GM18870 (cell line): ENCODE results near the gene ZNF117.
"Not testable (repeated sequence)": the region's sequence is repeated elsewhere in the genome, so short reads cannot be mapped to it uniquely, and the experiment has no call there.

Experiments
- ATAC-seq: cut with Tn5 transposase; IDR thresholded peaks from one replicate; pipeline ENCODE4 v1.9.1; 2021; ENCODE audit warnings: moderate library complexity; ENCODE audit not compliant: unreplicated experiment

The ZNF117 gene

DNA sequence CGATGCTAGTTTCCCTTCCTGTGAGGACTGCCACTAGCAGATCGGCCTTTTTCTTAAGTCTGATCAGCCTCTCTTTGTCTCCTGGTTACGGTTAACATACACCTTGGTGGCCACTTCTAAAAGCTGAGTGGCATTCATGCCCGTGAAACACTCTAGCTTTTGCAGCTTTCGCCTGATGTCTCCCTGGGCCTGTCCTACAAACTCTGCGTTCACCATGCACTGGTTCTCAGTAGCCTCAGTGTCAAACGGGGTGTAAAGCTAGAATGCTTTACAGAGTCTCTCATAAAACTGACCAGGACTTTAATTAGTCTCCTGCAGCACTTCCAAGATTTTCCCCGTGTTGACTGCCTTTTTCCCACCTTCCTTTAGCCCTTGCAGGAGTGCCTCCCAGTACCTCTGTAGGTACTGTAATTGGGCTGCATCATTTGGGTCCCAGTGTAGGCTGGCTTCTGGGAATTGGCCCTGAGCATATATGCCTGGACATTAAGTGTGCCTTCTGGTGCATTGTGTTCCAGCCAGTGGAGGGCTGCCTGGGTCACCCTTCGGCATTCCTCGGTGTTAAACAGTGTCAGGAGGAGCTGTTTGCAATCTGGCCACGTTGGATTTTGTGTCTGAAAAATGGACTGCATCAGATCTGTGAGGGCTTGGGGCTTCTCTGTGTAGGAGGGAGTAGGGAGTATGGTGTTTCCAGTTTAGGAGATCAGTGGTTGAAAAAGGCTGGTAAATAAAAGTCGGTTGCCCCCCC is 6.5 kb upstream of the ZNF117 start:
- no peak for ATAC-seq

DNA sequence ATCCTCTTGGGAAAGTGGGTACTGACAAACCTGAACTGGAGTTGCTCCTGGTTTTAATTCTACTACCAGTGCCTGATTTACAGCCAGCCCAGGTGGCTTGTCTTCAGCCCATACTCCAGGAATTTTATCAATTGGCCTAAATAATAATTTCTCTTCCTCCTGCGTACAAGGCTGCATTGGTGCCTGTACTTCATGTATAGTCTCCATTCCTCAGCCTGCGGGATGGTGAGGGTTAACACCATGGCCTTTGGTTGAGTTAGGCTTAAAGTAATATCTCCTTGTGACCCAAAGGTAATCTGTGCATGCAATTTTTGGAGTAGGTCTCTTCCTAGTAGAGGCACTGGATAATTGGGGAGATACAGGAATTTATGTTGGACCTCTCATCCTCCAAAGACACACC is 5.5 kb upstream of the ZNF117 start:
- no peak for ATAC-seq

DNA sequence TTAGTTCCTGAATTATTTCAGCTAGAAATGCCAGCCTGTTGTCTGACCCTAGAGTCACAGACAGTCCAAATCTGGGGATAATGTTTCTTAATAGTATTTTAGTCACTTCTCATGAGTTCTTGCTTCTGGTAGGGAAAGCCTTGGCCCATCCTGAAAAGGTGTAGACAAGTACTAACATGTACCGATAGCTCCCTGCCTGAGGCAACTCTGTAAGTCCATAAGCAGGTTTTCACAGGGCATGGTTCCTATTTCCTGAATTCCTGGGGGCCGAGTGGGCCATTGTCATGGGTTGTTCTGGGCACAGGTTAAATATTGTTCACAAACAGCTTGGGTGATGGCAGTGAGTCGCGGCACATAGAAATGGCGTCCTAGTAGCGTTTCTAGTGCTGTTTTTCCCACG is 3.1 kb upstream of the ZNF117 start:
- ATAC-seq, result no peak

DNA sequence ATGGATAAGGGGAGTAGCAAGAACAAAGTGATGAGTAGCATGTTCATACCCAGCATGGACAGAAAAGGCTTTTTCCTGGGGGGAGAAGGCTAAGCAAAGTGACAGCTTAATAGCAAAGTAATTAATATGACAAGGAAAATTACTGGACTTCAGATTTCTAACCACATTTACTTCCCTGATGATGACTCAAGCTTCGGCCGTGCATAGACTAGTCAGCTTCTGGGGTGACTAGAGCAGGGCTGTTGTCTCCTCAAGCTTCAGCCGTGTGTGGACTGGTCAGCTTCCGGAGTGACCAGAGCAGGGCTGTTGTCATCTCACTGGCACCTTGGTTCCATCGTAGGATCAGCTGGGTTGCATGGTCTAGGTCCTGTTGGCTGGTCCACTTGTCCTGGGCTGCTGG is 2.1 kb upstream of the ZNF117 start:
- no peak for ATAC-seq

DNA sequence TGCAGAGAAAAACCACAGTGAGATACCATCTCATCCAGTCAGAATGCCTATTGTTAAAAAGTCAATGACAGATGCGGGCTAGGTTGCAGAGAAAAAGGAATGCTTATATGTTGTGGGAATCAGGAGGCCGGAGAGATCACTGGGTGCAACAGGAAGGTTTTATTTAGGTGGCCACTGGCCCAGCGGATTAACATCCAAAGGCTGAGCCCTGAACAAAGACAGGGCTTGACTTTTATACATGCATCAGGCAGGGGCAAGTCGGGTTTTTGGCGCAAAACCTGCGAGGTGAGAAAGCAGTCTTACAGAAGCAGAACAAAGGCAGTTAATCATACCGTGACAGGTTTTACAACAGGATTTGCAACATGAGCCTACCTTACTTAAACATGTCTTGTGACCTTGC is 620 bp downstream of the ZNF117 start:
- no peak for ATAC-seq

DNA sequence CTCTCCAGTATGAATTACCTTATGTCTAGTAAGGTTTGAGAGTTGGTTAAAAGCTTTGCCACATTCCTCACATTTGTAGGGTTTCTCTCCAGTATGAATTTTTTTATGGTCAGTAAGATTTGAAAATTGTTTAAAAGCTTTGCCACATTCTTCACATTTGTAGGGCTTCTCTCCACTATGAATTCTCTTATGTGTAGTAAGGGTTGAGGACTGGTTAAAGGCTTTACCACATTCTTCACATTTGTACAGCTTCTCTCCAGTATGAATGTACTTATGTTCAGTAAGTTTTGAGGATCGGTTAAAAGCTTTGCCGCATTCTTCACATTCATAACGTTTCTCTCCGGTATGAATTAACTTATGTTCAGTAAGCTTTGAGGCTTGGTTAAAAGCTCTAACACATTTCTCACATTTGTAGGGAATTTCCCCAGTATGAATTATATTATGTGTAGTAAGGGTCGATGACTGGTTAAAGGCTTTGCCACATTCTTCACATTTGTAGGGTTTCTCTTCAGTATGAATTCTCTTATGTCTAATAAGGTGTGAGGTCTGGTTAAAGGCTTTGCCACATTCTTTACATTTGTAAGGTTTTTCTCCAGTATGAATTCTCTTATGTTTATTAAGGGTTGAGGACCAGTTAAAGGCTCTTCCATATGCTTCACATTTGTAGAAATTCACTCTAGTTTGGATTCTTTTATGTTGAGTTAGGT is 12.2 kb downstream of the ZNF117 start:
- ATAC-seq, result no peak

DNA sequence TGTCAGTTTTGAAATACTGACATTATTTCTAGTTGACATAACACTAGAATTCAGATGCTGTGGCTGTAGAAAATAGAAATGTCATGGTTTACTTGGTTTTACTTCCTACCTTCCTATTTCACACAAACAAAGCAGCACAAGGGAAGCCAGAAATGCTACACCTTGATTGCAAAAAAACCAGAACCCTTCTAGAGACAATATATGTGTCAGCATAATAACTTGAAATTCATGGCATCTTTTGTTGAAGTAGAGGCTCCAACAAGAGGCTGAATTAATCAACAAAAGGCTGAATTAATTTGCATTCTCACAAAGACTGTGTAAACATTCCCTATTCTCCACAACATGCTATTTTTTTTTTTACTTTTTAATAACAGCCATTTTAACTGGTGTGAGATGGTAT is 25.2 kb downstream of the ZNF117 start:
- no peak for ATAC-seq

DNA sequence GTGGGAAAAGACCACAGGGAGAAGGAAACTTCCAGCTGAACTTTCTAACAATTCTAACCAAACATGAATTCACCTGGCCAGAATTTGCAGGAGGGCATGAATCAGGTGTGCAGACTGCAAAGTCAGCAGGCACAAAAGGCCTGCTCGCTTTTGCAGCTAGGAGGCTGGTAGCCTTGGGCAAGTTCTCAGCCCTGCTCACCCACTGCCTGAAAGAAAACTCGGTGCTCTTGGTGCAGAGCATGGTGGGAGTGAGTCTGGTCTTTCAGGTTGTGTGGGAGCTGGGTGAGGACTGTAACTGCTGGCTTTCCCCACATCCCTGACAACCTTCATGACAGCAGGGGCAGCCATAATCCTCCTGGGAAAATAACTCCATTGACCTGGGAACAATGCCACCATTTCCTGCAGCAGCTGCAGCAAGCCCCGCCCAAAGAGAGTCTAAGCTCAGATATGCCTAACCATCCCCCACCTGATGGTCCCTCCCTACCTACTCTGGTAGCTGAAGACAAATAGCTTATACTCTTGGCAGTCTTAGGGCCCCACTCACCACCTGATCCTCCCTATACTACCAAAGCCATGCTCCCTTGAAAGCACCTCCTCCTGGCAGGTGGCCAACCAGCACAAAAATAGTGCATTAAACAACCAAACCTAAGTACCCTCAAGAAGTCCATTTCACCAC is 31.6 kb downstream of the ZNF117 start:
- ATAC-seq, result no peak

DNA sequence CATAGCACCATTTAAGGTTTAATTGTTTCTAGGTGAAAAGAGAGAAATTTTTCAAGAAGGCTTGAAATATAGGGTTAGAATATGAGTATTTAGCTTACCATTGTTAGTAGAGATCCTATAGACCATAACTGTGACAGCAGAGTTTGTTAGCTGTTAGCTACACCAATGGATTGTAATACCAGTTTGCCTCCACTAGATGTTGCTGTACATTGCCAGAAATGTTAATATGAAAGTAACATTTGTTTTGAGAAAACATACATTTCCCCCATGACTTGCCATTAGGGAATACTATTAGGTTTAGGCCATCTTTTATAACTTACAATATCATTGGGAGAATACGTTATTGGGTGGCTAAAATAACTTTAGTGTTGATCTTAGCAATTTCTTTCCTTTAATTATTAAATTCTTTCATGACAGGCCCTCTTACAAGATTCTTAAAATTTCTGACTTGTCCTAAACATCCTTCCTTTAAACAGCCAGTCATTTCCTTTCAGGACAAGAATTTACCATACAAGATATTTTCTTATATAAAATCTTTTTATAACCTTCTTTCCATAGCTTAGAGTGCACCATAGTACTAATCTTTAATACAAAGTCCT is 39.5 kb downstream of the ZNF117 start:
- ATAC-seq, result no peak

DNA sequence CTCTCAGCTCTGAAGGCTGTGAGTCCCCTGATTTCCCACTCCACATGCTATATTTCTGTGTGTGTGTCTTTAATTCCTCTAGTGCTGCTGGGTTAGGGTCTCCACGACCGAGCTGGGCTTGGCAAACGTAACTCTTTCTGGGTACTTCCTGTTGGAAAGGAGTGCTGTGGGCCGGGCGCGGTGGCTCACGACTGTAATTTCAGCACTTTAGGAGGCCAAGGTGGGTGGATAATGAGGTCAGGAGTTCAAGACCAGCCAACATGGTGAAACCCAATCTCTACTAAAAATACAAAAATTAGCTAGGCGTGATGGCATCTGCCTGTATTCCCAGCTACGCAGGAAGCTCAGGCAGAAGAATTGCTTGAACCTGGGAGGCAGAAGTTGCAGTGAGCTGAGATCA is 40.2 kb downstream of the ZNF117 start:
- ATAC-seq, result not testable (repeated sequence)

DNA sequence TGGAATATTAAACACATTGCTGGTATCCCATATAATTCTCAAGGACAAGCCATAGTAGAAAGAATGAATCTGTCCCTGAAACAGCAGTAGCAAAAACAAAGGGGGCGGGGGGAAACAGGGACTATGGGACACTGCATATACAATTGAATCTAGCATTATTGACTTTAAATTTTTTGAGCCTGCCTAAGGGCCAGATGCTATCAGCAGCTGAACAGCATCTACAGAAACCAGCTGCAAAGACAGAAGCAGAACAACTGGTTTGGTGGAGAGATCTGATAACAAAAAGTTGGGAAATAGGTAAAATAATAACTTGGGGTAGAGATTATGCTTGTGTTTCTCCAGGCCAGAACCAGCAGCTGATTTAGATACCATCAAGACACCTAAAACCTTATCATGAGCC is 42.1 kb downstream of the ZNF117 start:
- not testable (repeated sequence) for ATAC-seq

DNA sequence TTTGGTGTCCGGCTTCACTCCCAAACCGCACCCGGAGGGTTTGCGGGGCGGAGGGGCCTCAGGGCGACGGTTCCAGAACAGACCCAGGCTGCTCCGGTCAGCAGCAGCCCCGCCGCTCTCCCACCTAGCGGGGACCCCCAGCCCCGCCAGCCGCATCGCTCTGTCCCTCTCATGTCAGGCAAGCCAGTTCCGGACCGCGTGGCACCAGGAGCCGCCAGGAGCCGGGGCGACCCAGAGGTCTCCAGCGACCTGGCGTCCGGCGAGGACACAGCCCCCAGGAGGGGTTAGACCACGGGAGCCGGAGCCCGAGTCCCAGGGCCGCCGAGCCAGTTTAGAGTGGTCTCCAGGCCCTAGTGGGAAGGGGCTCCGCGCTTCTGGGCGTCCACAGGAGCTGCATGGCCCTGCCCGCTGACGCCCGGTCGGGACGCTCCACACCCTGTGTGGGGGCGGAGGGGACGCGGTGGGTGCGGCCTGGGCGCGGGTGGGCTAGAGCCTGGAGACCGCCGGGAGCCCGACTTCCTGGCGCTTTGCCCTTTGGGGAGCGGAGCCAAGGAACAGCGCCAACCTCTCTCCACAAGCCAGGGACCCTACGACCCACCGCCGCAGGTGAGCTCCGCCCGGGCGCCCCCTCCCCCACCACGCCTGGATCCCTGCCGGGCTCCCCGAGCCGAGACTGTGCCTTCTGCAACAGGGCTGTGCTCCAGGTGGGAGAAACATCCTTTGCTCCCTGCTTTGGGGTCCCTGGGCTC is 43.4 kb downstream of the ZNF117 start:
- no peak for ATAC-seq

DNA sequence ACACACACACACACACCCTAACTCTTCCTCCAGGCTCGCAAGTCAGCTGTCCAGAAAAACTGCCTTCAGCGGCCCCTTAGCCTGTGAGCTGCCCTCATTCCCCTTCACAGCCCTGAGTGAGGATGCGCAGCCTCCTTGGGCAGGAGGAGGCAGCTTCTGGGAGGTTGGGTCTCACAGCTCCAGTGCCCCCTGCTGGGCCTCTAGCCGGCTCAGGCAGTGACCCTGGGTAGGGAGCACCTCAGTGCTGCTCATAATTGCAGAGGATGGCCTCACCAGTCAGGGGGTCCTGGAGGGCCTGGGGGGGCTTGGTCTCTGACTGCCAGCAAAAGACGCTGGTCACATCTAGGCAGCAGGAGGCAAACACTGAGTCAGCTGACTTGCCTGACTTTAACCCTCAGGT is 44.1 kb downstream of the ZNF117 start:
- no peak for ATAC-seq

DNA sequence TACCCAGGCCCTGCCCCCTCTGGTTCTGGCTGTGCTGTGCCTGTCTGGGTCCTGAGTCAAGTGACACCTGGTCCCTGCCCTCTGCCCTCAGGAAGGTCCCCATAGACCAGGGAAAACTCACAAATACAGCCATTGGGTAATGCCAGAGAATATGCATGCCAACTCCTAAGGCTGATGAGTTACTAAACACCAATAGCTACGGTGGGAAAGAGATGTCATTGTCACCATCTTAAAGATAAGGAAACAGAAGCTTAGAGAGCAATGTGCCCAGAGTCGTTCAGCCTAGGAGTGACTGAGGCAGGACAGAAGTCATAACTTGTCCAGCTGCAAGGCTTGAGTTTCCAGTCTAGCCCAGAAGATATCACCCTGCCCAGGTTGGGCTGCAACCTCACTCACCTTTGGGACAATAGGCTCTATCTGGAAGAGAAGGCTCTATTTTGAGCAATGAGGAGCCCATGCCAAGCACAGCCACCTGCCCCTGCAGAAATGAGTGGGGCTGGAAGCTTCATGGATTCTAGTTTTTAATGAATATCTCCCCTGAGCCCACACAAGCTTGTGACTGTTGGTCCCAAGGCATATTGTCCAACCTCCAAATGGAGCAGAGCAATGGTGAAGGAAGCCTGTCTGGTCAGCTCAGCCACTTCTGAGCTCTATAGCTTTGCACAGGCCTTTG is 45.2 kb downstream of the ZNF117 start:
- ATAC-seq, result no peak

DNA sequence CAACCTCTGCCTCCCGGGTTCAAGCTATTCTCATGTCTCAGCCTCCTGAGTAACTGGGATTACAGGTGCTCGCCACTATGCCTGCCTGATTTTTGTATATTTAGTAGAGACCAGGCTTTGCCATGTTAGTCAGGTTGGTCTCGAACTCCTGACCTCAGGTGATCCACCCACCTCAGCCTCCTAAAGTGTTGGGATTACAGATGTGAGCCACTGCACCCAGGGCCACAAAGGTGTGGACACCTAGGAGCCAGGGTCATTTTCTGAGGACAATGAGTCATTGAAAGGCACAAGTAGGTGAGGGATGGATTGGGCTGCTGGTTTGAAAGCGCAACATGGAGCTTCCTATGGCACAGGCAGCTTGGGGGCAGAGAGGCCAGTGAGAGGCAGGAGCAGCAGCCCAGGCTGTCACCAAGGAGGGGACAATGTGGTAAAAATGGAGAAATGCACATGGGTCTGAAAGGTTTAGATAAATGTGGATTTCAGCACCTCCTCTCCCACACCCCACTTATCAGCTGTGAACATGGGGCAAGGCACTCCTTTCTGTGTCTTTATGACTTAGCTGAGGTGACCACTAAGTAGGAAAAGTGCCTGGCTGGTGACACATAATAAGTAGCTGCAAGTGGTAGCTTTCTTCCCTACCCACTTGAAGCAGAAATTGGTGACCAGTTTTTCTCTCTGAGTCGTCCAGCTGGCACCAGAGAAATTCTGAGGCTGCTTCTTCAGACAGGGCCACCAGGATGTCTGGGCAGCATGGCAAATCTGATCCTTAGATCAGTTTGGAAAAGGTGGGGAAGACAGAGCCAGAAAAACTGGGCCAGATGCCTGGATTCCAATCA is 46.0 kb downstream of the ZNF117 start:
- not testable (repeated sequence) for ATAC-seq

DNA sequence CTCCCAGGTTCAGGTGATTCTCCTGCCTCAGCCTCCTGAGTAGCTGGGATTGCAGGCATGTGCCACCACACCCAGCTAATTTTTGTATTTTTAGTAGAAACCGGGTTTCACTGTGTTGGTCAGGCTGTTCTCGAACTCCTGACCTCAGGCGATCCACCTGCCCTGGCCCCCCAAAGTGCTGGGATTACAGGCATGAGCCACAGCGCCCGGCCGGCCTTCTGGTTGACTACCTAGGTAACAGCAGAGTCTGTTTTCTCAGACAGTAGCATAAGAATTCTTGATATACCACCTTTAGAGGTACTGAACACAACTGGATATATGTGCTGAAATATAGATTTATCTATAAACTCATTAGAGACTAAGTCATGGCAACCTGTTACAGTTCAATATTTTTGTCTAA is 50.8 kb downstream of the ZNF117 start:
- not testable (repeated sequence) for ATAC-seq

DNA sequence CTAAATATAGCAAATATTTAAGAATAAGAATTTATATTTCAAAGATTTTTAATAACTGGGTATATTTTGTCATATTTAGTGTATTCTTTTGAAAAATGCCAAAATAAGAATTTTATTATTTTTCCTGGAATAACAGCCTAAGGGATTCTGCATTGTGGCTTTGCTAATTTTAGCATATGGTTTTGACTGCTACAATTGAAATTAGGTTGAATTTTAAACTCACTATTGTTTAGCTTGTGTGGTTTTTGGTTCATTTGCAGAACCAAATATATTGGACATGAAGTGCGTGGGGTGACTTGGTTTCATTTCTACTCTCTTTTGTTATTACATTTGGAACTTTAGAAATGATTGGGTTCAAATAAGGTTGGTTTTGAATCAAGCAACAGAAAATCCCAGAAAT is 52.3 kb downstream of the ZNF117 start:
- ATAC-seq, result no peak

DNA sequence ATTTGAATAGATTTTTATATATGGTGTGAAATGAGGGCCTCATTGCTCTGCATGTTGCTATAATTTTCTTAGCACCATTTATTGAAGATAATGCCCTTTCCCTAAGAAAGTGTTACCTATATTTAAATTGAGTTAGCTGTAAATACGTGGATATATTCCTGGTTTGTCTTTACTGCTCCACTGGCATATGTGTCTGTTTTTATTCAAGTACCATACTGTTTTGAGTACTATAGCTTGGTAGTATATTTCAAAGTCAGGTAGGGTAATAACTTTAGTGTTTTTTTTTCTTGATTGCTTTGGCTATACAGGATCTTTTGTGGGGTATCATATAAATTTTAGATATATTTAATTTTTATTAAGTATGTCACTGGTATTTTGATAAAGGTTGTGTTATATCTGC is 56.4 kb downstream of the ZNF117 start:
- ATAC-seq, result no peak
